Gastroesophageal sphincter (tissue), 4 donors: ENCODE results near the gene STARD3. TPM values are rescaled to one million over a fixed set of nuclear protein-coding genes. Genes with fewer than 3 reads are reported as not detected.

Experiments used
- ATAC-seq: fragments of 150-250 bp; one replicate; pipeline ENCODE4 v1.9.1; 2016; ENCODE audit warnings: mild to moderate bottlenecking, moderate library complexity
- H3K27ac ChIP-seq, 4 donors: fragments of 200-600 bp; sonication (generic) in 3 of 4; 1 replicate in 3 of 4; 2 replicates in 1 of 4; pipeline ENCODE4 v1.5.1; 2016 to 2019
- H3K27me3 ChIP-seq: fragments of 200-600 bp; sonication (generic); one replicate; pipeline ENCODE4 v1.5.1; 2019
- H3K36me3 ChIP-seq, 2 donors: fragments of 200-600 bp; sonication (generic); one replicate each; pipeline ENCODE4 v1.5.1; 2019; ENCODE audit warnings: control low read depth in 1 of 2
- H3K4me1 ChIP-seq, 3 donors: fragments of 200-600 bp; sonication (generic); 1 replicate in 2 of 3; 2 replicates in 1 of 3; pipeline ENCODE4 v1.5.1; 2016 to 2019; ENCODE audit warnings: control low read depth in 2 of 3
- H3K4me3 ChIP-seq, 2 donors: fragments of 200-600 bp; sonication (generic); one replicate each; pipeline ENCODE4 v1.5.1; 2019; ENCODE audit warnings: mild to moderate bottlenecking in 1 of 2, moderate library complexity in 1 of 2
- H3K9me3 ChIP-seq, 3 donors: fragments of 200-600 bp; sonication (generic); one replicate each; pipeline ENCODE4 v1.5.1; 2017 to 2019; ENCODE audit warnings: control low read depth in 2 of 3
- CTCF ChIP-seq, 4 experiments: fragments of 200-600 bp in 2 of 4; fragments of 450-650 bp in 2 of 4; sonication (generic) in 1 of 4; IDR thresholded peaks; one replicate each; pipeline ENCODE4 v1.5.1; 2017 to 2019; ENCODE audit warnings: antibody characterized with exemption in 4 of 4, mild to moderate bottlenecking in 2 of 4, moderate library complexity in 2 of 4
- EP300 ChIP-seq: sonication (generic); formaldehyde crosslinking; IDR thresholded peaks from one replicate; pipeline ENCODE4 v1.6.1; 2017; ENCODE audit warnings: antibody characterized with exemption, mild to moderate bottlenecking
- POLR2A ChIP-seq, 2 donors: fragments of 450-650 bp; IDR thresholded peaks; one replicate each; pipeline ENCODE4 v1.6.1; 2017; ENCODE audit warnings: antibody characterized with exemption in 2 of 2, mild to moderate bottlenecking in 2 of 2, moderate library complexity in 1 of 2
- POLR2AphosphoS5 ChIP-seq: sonication (generic); formaldehyde crosslinking; IDR thresholded peaks from one replicate; pipeline ENCODE4 v1.6.1; 2017; ENCODE audit warnings: antibody characterized with exemption
- WGBS, 2 donors: methylation state at CpG; one replicate each; pipeline ENCODE4 v1.1.5; 2018; ENCODE audit warnings: low coverage in 1 of 2; 5-methylcytosine and 5-hydroxymethylcytosine counted together
- total RNA-seq, 4 donors: library from RNA; depleted of rRNA; stranded (reverse); fragments of >200 nt; gene quantifications; one replicate each; pipeline ENCODE4 v1.1.0, GENCODE V29; 2016

The STARD3 gene
- total RNA-seq, 4 donors from 2014 or later: 24.5 to 41.4 (median 27.5) TPM

DNA sequence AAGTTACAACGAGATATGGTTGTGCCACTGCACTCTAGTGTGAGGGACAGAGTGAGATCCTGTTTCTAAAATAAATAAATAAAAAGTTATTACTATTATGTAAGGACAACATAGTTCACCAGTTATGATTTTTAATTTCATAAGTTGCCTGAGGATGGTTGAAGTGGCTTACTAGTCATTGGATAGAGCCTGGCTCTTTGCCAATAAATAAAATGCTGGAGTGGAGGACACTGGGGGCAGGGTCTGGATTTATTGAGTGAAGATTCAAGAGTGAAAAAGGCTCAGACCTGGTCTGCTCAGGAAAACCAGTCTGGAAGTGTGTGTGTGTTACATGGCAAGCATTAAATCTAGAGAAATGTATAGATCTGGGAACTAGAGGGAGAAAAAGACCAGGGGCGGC lies 2.1 kb downstream of the STARD3 start:
- Histone ChIP-seq H3K27ac (no peak overlapping the region), H3K4me1 (peaks cover 0 to 92% (median 34%) of the 10 kb centered on the region in 3 donors), H3K4me3 (no peak overlapping the region), H3K36me3 (no peaks in the 10 kb centered on the region), H3K9me3 (no peaks in the 10 kb centered on the region), H3K27me3 (no peaks in the 10 kb centered on the region)
- no peak for ATAC-seq
- 58 to 71% methylated on average over 2 of the region's 2 CpGs for WGBS, 2 donors
- TF ChIP-seq POLR2AphosphoS5 (no peak), POLR2A (IDR thresholded peaks at IDR 0.05) (no peak), CTCF (IDR thresholded peaks at IDR 0.05) (no peak), EP300 (no peak)

DNA sequence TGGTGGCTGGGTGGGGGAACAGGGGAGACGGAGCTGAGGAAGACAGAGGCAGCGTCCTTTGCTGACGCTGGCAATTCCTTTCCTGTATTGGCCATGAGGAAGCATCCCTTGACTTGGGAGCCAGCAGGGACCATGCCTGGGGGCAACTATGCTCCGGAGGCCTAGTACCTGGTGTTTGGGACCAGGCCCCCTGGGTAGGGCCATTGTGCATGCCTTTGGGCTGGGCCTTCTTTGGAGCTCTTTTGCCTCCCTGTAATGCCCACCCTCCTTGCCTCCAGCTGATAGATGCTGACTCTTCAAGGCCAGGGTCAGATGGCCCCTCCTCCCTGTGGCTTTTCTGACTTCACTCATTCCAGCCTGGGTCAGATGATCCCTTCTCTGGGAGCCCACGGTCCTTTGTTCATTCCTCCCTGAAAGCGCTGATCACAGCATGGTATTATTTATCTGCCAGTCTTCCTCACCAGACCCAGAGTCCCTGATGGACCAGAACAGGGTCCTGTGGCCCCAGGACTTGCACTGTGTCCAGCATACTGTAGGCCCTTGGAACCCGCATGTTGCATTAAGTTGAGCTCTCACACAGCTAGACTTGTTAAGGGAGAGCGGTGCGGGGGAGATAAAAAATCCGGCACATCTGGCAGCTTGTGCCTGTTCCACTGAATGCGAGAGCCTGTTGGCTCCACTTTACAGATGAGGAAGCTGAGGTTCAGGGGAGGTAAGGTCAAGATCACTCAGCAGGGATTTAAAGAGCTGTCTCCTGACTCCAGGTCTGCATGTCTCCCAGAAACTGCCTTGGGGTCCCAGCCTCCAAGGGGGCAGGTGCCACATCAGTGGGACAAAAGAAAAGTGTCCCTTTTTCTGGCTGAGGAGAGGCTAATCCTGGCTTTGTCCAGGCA lies 2.9 kb downstream of the STARD3 start:
- Histone ChIP-seq H3K9me3 (no peaks in the 10 kb centered on the region), H3K27ac (no peak overlapping the region), H3K27me3 (no peaks in the 10 kb centered on the region), H3K4me1 (peaks cover 0 to 86% (median 30%) of the 10 kb centered on the region in 3 donors), H3K4me3 (no peak overlapping the region), H3K36me3 (no peaks in the 10 kb centered on the region)
- TF ChIP-seq EP300 (no peak), POLR2A (IDR thresholded peaks at IDR 0.05) (no peak), POLR2AphosphoS5 (no peak), CTCF (IDR thresholded peaks at IDR 0.05) (no peak)
- no peak for ATAC-seq
- 59% methylated on average over 6 of the region's 11 CpGs; no CpG with 5 or more reads in 1 of the 2 donors for WGBS, 2 donors

DNA sequence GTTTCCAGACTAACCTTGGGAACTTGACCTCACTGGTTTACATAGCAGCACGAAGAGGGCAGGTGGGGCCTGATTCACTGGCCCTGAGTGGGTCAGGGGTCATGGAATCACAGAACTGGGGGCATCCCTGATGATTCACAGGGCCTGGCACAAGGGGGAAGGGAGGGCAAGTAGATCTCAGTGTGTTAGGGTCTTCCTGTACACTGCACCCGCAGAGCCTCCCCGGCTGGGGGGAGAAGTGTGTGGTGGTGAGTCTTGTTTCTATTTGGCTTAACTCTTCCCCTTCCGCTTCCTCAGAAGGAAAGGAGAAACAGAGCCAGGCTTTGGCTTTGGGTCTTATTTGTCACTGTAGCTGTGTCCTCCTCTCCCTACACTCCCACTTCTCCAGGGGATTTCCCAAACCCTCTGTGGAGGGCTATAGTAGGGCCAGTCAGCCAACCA lies 3.7 kb downstream of the STARD3 start:
- ATAC-seq: no peak
- WGBS, 2 donors: 36% methylated on average over 4 of the region's 4 CpGs; no CpG with 5 or more reads in 1 of the 2 donors

DNA sequence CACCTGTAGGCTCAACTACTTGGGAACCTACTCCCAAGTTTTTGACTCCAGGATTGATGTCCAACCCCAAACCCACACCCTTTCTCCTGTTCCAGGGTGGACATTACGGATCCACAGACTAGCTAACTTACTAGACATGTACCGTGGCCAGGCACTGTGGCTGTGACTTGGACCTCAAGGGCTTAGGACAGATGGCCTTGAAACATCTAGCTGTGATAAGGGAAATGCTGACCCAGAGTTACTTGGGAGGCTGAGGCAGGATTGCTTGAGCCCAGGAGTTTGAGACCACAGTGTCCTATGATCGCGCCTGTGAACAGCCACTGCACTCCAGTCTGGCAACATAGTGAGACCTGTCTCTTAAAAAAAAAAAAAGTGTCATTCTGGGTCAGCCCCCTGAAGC lies 4.2 kb downstream of the STARD3 start:
- ATAC-seq: no peak
- TF ChIP-seq CTCF (IDR thresholded peaks at IDR 0.05) (no peak), POLR2A (IDR thresholded peaks at IDR 0.05) (no peak), POLR2AphosphoS5 (no peak), EP300 (no peak)
- no peak overlapping the region for H3K4me3 ChIP-seq
- WGBS, 2 donors: 100% methylated on average over 2 of the region's 4 CpGs; no CpG with 5 or more reads in 1 of the 2 donors
- H3K4me1 ChIP-seq: peaks cover 0 to 78% (median 27%) of the 10 kb centered on the region in 3 donors
- no peaks in the 10 kb centered on the region for H3K27me3 ChIP-seq
- no peaks in the 10 kb centered on the region for H3K9me3 ChIP-seq
- peaks cover 0 to under 1% of the 10 kb centered on the region in 2 donors for H3K36me3 ChIP-seq
- H3K27ac ChIP-seq: no peak overlapping the region

More for the DNA sequence above, 3.7 kb downstream of the STARD3 start:
- Histone ChIP-seq H3K4me1 (peaks cover 0 to 83% (median 30%) of the 10 kb centered on the region in 3 donors), H3K27ac (no peak overlapping the region), H3K4me3 (no peak overlapping the region), H3K27me3 (no peaks in the 10 kb centered on the region), H3K9me3 (no peaks in the 10 kb centered on the region), H3K36me3 (no peaks in the 10 kb centered on the region)
- TF ChIP-seq EP300 (no peak), CTCF (IDR thresholded peaks at IDR 0.05) (no peak), POLR2A (IDR thresholded peaks at IDR 0.05) (no peak), POLR2AphosphoS5 (no peak)

DNA sequence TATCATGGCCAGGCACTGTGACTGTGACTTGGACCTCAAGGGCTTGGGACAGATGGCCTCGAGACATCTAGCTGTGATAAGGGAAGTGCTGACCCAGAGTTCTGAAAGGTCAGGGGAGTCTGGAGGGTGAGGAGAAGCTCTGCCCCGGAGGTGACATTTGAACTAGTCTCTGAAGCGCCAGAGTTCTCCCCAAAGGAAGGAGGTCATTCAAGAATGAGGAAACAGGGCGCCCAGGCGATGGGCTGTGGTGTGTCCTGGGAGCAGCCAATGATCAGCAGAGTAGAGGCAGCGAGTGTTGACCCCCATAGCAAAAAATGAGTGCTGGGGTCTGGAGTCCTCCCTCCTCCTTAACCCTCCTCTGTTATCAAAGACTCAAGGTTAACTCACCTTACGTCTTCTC lies 4.9 kb downstream of the STARD3 start:
- Histone ChIP-seq H3K36me3 (peaks cover 0 to 6% of the 10 kb centered on the region in 2 donors), H3K4me3 (no peak overlapping the region), H3K27me3 (no peaks in the 10 kb centered on the region), H3K9me3 (no peaks in the 10 kb centered on the region), H3K4me1 (peaks cover 0 to 71% (median 22%) of the 10 kb centered on the region in 3 donors), H3K27ac (no peak overlapping the region)
- ATAC-seq: no peak
- TF ChIP-seq POLR2AphosphoS5 (no peak), POLR2A (IDR thresholded peaks at IDR 0.05) (no peak), EP300 (no peak), CTCF (IDR thresholded peaks at IDR 0.05) (no peak)
- whole genome bisulfite sequencing, 2 donors: 65% methylated on average over 5 of the region's 7 CpGs; no CpG with 5 or more reads in 1 of the 2 donors
